Erythroblast (primary cell): Measurements from ENCODE around the gene CPXM2.

Source experiments
- GATA1 ChIP-seq: IDR thresholded peaks from 2 replicates; pipeline ENCODE4 v1.6.1; 2011; ENCODE audit warnings: low read depth, mild to moderate bottlenecking, control low read depth, low read length, moderate library complexity
- POLR2A ChIP-seq: IDR thresholded peaks from 2 replicates; pipeline ENCODE4 v1.6.1; 2011; ENCODE audit warnings: mild to moderate bottlenecking, low read length

DNA sequence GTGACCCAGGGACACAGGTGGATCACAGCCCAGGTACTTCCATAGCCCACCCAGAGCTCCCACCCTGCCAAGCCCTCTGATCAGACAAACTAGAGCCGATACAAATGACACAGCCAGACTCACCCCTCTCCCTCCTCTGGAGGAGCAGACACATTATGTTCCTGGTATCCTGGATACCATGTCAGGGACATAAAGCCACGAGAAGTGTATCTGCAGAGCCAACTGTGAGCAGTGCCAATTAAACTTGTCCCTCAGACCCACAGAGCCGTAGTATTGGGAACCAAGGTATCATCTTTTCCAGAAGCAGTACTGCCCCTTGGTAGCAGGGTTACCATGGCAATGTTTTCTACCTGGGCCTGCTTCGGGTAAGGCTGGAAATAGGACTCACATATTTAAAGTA is 47.3 kb upstream of the CPXM2 start:
- TF ChIP-seq POLR2A = no peak
- TF ChIP-seq GATA1 = no peak
